Epithelial cell of proximal tubule (primary cell): ENCODE results near the gene GPR107. TPM values are rescaled to one million over a fixed set of nuclear protein-coding genes. Genes with fewer than 3 reads are reported as not detected.

ENCODE experiments used
- DNase-seq: peaks from one replicate; pipeline ENCODE4 v3.0.0-alpha.2; 2011; ENCODE audit warnings: low read depth
- H3K4me3 ChIP-seq: 2 replicates; pipeline ENCODE4 v1.5.1; 2011; ENCODE audit warnings: low read depth, mild to moderate bottlenecking, low read length
- total RNA-seq: library from RNA; depleted of rRNA; stranded (reverse); fragments of >200 nt; gene quantifications from 2 replicates; pipeline ENCODE4 v1.2.3, GENCODE V29; 2015
- TF ChIP-seq, protein P1 (sequence below): conservative IDR thresholded peaks from 2 replicates; pipeline ENCODE4 v1.5.1; 2012; ENCODE audit warnings: low read depth, mild to moderate bottlenecking, low read length

GPR107 gene
- total RNA-seq, 1 donor from 2014 or later: 13.5 TPM

DNA sequence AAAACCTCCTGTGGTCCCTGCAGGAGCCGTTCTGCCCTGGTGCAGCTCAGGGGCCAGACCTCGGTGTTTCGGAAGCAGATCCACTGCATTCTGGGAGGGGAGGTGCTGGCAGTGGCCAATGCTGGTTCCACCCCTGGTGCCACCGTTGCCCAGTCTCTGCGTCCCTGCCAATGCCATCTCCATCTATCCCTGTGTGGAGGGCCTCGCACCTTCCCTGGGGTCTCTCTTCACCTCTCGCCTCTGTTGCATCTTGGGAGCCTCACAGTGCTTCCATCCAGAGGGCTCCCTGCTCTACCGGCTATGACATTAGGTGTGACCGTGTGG, 133.8 kb downstream of the GPR107 start:
- H3K4me3 ChIP-seq: peak overlapping the region; percentile 62
- TF ChIP-seq, protein P1, sequence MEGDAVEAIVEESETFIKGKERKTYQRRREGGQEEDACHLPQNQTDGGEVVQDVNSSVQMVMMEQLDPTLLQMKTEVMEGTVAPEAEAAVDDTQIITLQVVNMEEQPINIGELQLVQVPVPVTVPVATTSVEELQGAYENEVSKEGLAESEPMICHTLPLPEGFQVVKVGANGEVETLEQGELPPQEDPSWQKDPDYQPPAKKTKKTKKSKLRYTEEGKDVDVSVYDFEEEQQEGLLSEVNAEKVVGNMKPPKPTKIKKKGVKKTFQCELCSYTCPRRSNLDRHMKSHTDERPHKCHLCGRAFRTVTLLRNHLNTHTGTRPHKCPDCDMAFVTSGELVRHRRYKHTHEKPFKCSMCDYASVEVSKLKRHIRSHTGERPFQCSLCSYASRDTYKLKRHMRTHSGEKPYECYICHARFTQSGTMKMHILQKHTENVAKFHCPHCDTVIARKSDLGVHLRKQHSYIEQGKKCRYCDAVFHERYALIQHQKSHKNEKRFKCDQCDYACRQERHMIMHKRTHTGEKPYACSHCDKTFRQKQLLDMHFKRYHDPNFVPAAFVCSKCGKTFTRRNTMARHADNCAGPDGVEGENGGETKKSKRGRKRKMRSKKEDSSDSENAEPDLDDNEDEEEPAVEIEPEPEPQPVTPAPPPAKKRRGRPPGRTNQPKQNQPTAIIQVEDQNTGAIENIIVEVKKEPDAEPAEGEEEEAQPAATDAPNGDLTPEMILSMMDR: no peak
- no peak for DNase-seq

DNA sequence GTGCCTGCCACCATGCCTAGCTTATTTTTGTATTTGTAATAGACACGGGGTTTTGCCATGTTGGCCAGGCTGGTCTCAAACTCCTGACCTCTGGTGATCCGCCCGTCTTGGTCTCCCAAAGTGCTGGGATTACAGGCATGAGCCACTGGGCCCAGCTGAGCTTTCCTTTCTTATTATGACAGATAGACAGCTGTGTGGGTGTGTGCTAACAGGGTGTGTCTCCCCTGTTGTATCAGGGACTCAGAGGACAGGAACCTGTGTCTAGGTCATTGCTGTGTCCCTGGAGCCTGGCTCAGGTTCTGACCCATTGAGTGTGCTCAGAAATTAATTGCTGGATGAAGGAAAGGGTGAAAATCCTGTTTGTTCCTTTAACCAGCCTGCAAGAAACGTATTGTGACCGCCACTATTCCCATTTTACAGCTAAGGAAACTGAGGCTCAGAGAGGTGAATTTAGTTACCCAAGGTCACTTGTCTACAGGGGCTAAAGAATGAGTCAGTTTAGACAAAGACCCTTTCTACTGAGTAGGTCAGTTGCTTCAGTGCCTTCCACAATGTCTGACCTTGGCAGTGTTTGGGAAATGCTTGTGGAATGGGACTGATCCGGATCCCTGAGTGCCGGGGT, 135.3 kb downstream of the GPR107 start:
- DNase-seq: no peak
- H3K4me3 ChIP-seq: no peak overlapping the region
- TF ChIP-seq, protein P1: no peak

Other genes starting within 250 kb of the GPR107 start
- 48.8 and 77.8 TPM in 2 replicates for gene TOR1A, start 229.8 kb upstream of the GPR107 start, total RNA-seq
- gene C9orf78, start 218.6 kb upstream of the GPR107 start, total RNA-seq: 39.9 and 53.6 TPM in 2 replicates
- 7.2 and 17.5 TPM in 2 replicates for gene USP20, start 218.4 kb upstream of the GPR107 start, total RNA-seq
- gene FNBP1, start 10.7 kb upstream of the GPR107 start, total RNA-seq: 8.8 and 25.6 TPM in 2 replicates
- 48.8 and 77.7 TPM in 2 replicates for gene NCS1, start 118.5 kb downstream of the GPR107 start, total RNA-seq
- 0.06 TPM in 1 of 2 replicates, not detected in the other for gene HMCN2, start 211.9 kb downstream of the GPR107 start, total RNA-seq